CD4-positive, alpha-beta T cell treated with Interleukin-2 at 100 ng/mL for 4 hours (primary cell): ENCODE measurements around the gene GNA14.
"Not testable (repeated sequence)": the region's sequence is repeated elsewhere in the genome, so short reads cannot be mapped to it uniquely, and the experiment has no call there.

Source experiments
- DNase-seq: peaks from one replicate; pipeline ENCODE4 v3.0.0-alpha.2; 2020; ENCODE audit warnings: low spot score

The GNA14 gene

GRCh38 chr9:77402286-77402685 is 245.8 kb downstream of the GNA14 start:
- DNase-seq: no peak

GRCh38 chr9:77399964-77400363 is 248.2 kb downstream of the GNA14 start:
- no peak for DNase-seq

GRCh38 chr9:77398581-77398980 is 249.5 kb downstream of the GNA14 start:
- DNase-seq: not testable (repeated sequence)

DNA sequence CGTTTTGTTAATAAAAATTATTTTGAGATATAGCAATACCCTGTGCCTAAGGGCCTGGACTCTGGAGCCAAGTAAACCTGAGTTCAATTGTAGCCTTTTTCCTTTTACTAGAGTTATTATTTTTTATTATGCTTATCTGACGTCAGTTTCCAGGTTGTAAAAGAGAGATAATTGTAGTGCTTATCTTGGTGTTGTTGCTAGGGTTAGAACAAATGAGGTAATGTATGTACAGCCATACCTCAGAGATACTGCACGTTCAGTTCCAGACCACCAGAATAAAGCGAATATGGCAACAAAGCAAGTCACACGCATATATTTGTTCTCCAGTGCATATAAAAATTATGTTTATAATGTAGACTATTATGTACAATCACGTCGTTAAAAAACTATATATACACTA is 255.8 kb downstream of the GNA14 start:
- no peak for DNase-seq

DNA sequence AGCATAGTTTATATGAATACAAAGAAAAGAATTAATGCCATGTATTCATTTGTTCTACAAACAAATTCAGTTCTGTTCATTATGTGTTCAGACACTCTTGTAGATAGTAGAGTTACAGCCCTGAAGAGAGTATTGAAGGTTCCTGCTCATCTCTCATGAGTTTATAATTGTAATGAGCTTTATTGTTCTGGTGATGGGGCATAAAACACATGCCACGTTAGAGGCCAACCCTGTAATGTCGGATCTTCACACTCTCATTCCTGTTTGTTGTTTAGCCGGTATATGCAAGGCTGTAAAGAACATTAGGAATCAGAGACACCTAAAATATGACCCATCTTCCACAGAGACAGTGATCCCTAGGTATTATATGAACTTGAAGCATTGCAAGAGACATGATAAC is 256.3 kb downstream of the GNA14 start:
- DNase-seq: no peak

DNA sequence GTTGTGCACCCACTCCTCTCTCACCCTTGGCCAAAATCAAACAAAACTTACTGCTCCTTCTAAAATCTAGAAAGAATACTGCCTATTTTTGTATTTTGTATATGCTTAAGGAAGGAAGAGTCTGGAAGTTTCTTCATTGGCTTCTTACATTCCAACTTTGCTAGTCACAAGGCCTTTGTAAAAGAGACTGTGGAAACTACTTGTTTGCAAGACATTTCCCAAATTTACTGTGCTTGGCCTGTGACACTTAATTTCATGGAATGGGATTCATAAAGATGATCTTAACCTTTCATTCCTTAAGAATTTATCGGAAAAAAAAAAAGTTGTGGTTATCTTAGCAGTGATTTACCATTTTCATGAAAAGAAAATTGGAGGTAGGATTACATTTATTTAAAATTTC is 261.9 kb downstream of the GNA14 start:
- no peak for DNase-seq

- no peak for DNase-seq
Observed at GRCh38 chr9:77384406-77384805, 263.7 kb downstream of the GNA14 start.

DNA sequence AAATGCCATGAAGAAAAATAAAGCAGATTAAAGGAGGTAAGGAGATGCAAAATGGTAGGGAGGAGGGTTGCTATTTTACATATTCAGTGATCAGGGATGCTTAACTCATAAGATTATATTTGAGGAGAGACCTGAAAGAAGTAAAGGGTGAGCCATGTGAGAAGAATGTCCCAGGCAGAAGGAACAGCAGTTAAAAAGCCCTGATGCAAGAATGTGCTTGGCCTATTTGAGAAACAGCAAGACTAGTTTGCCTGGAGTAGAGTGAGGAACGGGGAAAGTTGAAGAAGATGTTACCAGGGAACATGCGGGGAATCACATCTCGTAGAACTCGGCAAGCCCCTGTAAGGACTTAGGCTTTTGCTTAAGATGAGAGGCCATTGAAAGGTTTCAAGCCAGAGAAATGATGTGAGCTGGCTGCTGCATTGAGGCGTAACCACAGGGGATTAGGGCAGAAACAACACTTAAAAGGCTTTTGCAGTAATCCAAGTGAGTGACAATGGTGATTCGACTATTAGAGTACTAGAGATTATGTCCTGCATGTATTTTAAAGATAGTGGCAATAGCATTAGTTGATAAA is 272.1 kb downstream of the GNA14 start:
- no peak for DNase-seq

DNA sequence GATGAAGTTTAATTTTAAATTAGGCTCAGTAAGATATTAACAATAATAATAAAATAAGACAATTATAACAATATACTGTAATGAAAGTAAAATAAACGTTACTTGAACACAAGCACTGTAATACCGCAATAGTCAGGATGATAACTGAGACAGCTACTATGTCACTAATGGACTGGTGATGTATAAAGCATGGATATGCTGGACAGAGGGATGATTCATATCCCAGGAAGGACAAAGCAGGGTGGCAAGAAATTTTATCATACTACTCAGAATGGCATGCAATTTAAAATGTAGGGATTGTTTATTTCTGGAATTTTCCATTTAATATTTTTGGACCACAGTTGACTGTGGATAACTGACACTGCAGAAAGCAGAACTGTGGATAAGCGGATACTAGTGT is 273.9 kb downstream of the GNA14 start:
- no peak for DNase-seq
